ENCODE data around the gene SIGMAR1. TPM values are rescaled to one million over a fixed set of nuclear protein-coding genes. Genes with fewer than 3 reads are reported as not detected.

Gene SIGMAR1
- total RNA-seq, 1 experiment from 2014 or later, result 165 TPM

DNA sequence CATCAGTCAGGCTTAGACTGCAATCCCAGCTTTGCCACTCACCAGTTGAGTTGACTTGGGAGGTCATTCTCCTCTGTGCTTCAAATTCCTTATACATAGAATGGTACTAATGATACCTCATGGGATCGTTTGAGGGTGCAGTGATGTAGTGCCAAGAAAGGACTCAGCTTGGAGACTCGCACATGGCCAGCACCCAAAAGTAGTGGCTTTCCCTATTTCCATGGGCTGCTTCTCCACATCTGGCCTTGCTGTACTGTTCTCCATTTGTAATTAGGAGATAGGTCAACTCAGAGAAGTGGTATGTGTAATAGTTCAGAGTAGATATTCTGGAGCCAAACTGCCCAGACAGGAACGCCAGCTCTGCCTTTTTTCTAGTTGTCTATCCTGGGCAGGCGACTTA is 48.0 kb upstream of the SIGMAR1 start:
- H3K27me3 ChIP-seq (replicated peaks; ENCODE audit: insufficient read depth, low read depth, low read length, poor library complexity), result no peaks in the 10 kb centered on the region
- H3K4me3 ChIP-seq (ENCODE audit: low read depth, low read length, poor library complexity, severe bottlenecking), result no peak overlapping the region
- no TSS peak for BruUV-seq (replicated peaks)
- no peaks in the 10 kb centered on the region for H3K4me1 ChIP-seq (ENCODE audit: insufficient read depth, low read length, poor library complexity, severe bottlenecking)
- ChIA-PET CTCF (interaction anchor here (0.6 kb wide), 1 partner anchor 15 kb away, joined by 4 read pairs; no protein-coding TSS in a partner anchor), POLR2A (ENCODE audit: low non-redundant PET) (interaction anchor here (0.5 kb wide), 1 partner anchor 1875 kb away, joined by 8 read pairs; no protein-coding TSS in a partner anchor)
- no peaks in the 10 kb centered on the region for H3K36me3 ChIP-seq (ENCODE audit: insufficient read depth, low read length, poor library complexity, severe bottlenecking)
- intact Hi-C loops (cut with micrococcal nuclease; ENCODE audit: unreplicated experiment), result no loop called here
- TF ChIP-seq EZH2 (IDR thresholded peaks at IDR 0.05; ENCODE audit: borderline replicate concordance, low read depth, low read length, poor library complexity, severe bottlenecking), result no peak
- TF ChIP-seq, protein P1, sequence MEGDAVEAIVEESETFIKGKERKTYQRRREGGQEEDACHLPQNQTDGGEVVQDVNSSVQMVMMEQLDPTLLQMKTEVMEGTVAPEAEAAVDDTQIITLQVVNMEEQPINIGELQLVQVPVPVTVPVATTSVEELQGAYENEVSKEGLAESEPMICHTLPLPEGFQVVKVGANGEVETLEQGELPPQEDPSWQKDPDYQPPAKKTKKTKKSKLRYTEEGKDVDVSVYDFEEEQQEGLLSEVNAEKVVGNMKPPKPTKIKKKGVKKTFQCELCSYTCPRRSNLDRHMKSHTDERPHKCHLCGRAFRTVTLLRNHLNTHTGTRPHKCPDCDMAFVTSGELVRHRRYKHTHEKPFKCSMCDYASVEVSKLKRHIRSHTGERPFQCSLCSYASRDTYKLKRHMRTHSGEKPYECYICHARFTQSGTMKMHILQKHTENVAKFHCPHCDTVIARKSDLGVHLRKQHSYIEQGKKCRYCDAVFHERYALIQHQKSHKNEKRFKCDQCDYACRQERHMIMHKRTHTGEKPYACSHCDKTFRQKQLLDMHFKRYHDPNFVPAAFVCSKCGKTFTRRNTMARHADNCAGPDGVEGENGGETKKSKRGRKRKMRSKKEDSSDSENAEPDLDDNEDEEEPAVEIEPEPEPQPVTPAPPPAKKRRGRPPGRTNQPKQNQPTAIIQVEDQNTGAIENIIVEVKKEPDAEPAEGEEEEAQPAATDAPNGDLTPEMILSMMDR (conservative IDR thresholded peaks at IDR 0.05; ENCODE audit: low read depth, low read length), result no peak
- DNase-seq (ENCODE audit: low spot score), result no peak
- H3K9me3 ChIP-seq (ENCODE audit: low read depth, low read length, poor library complexity, severe bottlenecking), result no peaks in the 10 kb centered on the region
- no peak overlapping the region for H3K27ac ChIP-seq (ENCODE audit: low read depth, low read length, poor library complexity, severe bottlenecking)

- Histone ChIP-seq H3K4me1 (ENCODE audit: insufficient read depth, low read length, poor library complexity, severe bottlenecking) (no peaks in the 10 kb centered on the region), H3K36me3 (ENCODE audit: insufficient read depth, low read length, poor library complexity, severe bottlenecking) (no peaks in the 10 kb centered on the region), H3K4me3 (ENCODE audit: low read depth, low read length, poor library complexity, severe bottlenecking) (no peak overlapping the region), H3K27ac (ENCODE audit: low read depth, low read length, poor library complexity, severe bottlenecking) (no peak overlapping the region), H3K27me3 (replicated peaks; ENCODE audit: insufficient read depth, low read depth, low read length, poor library complexity) (no peaks in the 10 kb centered on the region), H3K9me3 (ENCODE audit: low read depth, low read length, poor library complexity, severe bottlenecking) (no peaks in the 10 kb centered on the region)
- BruUV-seq (replicated peaks), result no TSS peak
- intact Hi-C loops (cut with micrococcal nuclease; ENCODE audit: unreplicated experiment), result no loop called here
- ChIA-PET POLR2A (ENCODE audit: low non-redundant PET) (no interaction called here), CTCF (no interaction called here)
- no peak for DNase-seq (ENCODE audit: low spot score)
- TF ChIP-seq EZH2 (IDR thresholded peaks at IDR 0.05; ENCODE audit: borderline replicate concordance, low read depth, low read length, poor library complexity, severe bottlenecking), result no peak
- TF ChIP-seq, protein P1 (conservative IDR thresholded peaks at IDR 0.05; ENCODE audit: low read depth, low read length), result no peak
These were observed 47.2 kb upstream of the SIGMAR1 start for GRCh38 chr9:34684816-34685215.

DNA sequence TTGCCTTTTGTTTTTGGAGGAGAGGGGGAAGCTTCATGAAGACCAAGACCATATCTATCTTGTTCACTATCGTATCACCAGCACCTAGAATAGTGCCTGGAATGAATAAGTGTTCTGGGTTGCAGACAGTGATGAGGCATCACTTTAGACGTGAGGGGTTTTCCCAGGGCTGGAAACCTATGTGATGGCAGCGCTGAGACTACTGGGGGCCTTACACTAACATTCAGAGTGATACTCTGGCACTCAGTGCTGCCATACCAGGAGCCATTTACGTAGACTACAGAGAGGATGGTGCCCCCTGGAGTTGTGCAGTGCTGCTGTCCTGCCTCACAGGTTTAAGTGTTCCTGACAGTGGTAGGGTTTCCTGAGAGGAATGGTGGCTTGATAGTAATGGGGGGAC is 46.6 kb upstream of the SIGMAR1 start:
- no TSS peak for BruUV-seq (replicated peaks)
- ChIA-PET CTCF (no interaction called here), POLR2A (ENCODE audit: low non-redundant PET) (interaction anchor here (0.7 kb wide), 1 partner anchor 33 kb away, joined by 3 read pairs; no protein-coding TSS in a partner anchor)
- no peaks in the 10 kb centered on the region for H3K27me3 ChIP-seq (replicated peaks; ENCODE audit: insufficient read depth, low read depth, low read length, poor library complexity)
- no peaks in the 10 kb centered on the region for H3K9me3 ChIP-seq (ENCODE audit: low read depth, low read length, poor library complexity, severe bottlenecking)
- no peaks in the 10 kb centered on the region for H3K4me1 ChIP-seq (ENCODE audit: insufficient read depth, low read length, poor library complexity, severe bottlenecking)
- no peaks in the 10 kb centered on the region for H3K36me3 ChIP-seq (ENCODE audit: insufficient read depth, low read length, poor library complexity, severe bottlenecking)
- DNase-seq (ENCODE audit: low spot score), result no peak
- no peak overlapping the region for H3K4me3 ChIP-seq (ENCODE audit: low read depth, low read length, poor library complexity, severe bottlenecking)
- TF ChIP-seq, protein P1 (conservative IDR thresholded peaks at IDR 0.05; ENCODE audit: low read depth, low read length), result no peak
- no peak for TF ChIP-seq EZH2 (IDR thresholded peaks at IDR 0.05; ENCODE audit: borderline replicate concordance, low read depth, low read length, poor library complexity, severe bottlenecking)
- intact Hi-C loops (cut with micrococcal nuclease; ENCODE audit: unreplicated experiment), result no loop called here
- no peak overlapping the region for H3K27ac ChIP-seq (ENCODE audit: low read depth, low read length, poor library complexity, severe bottlenecking)
